Ureter (tissue), 1 donor: ENCODE measurements around the gene APP. TPM values are rescaled to one million over a fixed set of nuclear protein-coding genes. Genes with fewer than 3 reads are reported as not detected.

Experiments
- DNase-seq: peaks from one replicate; pipeline ENCODE4 v3.0.0-alpha.2; 2020; ENCODE audit warnings: low spot score
- total RNA-seq: library from RNA; stranded (reverse); gene quantifications from one replicate; pipeline ENCODE4 v1.2.4, GENCODE V29; 2023
- donor health status: DM: yes; HTN: yes; CAD: no.

Gene APP
- 491 TPM for total RNA-seq

- peak; percentile 87 for DNase-seq
Measured at GRCh38 chr21:26170471-26171257, at the start of gene APP. TSS of gene APP (minus strand) at chr21:26170770. CDS start at chr21:26170620, 150 bp downstream.

- no peak for DNase-seq
Measured at GRCh38 chr21:26212220-26212619, 41.6 kb upstream of the APP start.

- no peak for DNase-seq
Measured at GRCh38 chr21:26210614-26211013, 40.0 kb upstream of the APP start.

GRCh38 chr21:26207021-26207420, 36.5 kb upstream of the APP start:
- DNase-seq, result no peak

- DNase-seq, result no peak
Measured at GRCh38 chr21:26199456-26199855, 28.9 kb upstream of the APP start.

GRCh38 chr21:26195708-26196107, 25.1 kb upstream of the APP start:
- no peak for DNase-seq

- no peak for DNase-seq
Measured at GRCh38 chr21:26194811-26195251, 24.3 kb upstream of the APP start.

- no peak for DNase-seq
Measured at GRCh38 chr21:26194326-26194725, 23.8 kb upstream of the APP start.

GRCh38 chr21:26191609-26192008, 21.0 kb upstream of the APP start:
- DNase-seq, result no peak

- no peak for DNase-seq
Measured at GRCh38 chr21:26188422-26188821, 17.9 kb upstream of the APP start.

- DNase-seq, result no peak
Measured at GRCh38 chr21:26185446-26185845, 14.9 kb upstream of the APP start.

GRCh38 chr21:26185021-26185420, 14.5 kb upstream of the APP start:
- DNase-seq, result no peak

GRCh38 chr21:26179501-26179900, 8.9 kb upstream of the APP start:
- no peak for DNase-seq

GRCh38 chr21:26177746-26178426, 7.3 kb upstream of the APP start:
- DNase-seq, result no peak

GRCh38 chr21:26177187-26177586, 6.6 kb upstream of the APP start:
- no peak for DNase-seq

GRCh38 chr21:26171258-26172100, 909 bp upstream of the APP start:
- no peak for DNase-seq

- peak; percentile 61 for DNase-seq
Measured at GRCh38 chr21:26169611-26170470, 729 bp downstream of the APP start.

GRCh38 chr21:26169061-26169610, 1.4 kb downstream of the APP start:
- DNase-seq, result peak; percentile 53

- no peak for DNase-seq
Measured at GRCh38 chr21:26168371-26168770, 2.2 kb downstream of the APP start.

GRCh38 chr21:26167593-26167992, 3.0 kb downstream of the APP start:
- DNase-seq, result no peak

GRCh38 chr21:26165331-26165730, 5.2 kb downstream of the APP start:
- no peak for DNase-seq
